A549 (cell line): Measurements from ENCODE around the gene GUCA2A.

Source experiments
- ELK1 ChIP-seq: fragments of 150-350 bp; IDR thresholded peaks from 2 replicates; pipeline ENCODE4 v1.6.1; 2014; ENCODE audit warnings: low read depth, mild to moderate bottlenecking, low read length
- REST ChIP-seq: fragments of 200-600 bp; sonication (generic); IDR thresholded peaks from 2 replicates; pipeline ENCODE4 v1.6.1; 2016; ENCODE audit warnings: antibody characterized with exemption, mild to moderate bottlenecking, moderate library complexity

GRCh38 chr1:42143896-42144710, 20.4 kb downstream of the GUCA2A start:
- TF ChIP-seq ELK1 (no peak), REST (no peak)
